K562 (cell line): ENCODE measurements around the gene GATA6. TPM values are rescaled to one million over a fixed set of nuclear protein-coding genes. Genes with fewer than 3 reads are reported as not detected.
A peak's percentile ranks its signal among the peaks of the same experiment; 100 is the strongest.

Source experiments
- CCNT2 ChIP-seq: IDR thresholded peaks from 2 replicates; pipeline ENCODE4 v1.6.1; 2011; ENCODE audit warnings: borderline replicate concordance, low read depth, mild to moderate bottlenecking, moderate library complexity, mixed read lengths, low read length; ENCODE audit not compliant: insufficient read length; ENCODE audit errors: extremely low read depth
- MEIS2 ChIP-seq: fragments of 450-650 bp; IDR thresholded peaks from 2 replicates; pipeline ENCODE4 v1.6.1; 2014; ENCODE audit warnings: mild to moderate bottlenecking; ENCODE audit not compliant: partially characterized antibody
- NFIC ChIP-seq: fragments of 450-650 bp; IDR thresholded peaks from 2 replicates; pipeline ENCODE4 v1.6.1; 2017; ENCODE audit warnings: mild to moderate bottlenecking, inconsistent platforms
- RAD21 ChIP-seq, 2 experiments: fragments of 250-450 bp in 1 of 2; fragments of 450-650 bp in 1 of 2; sonication (Bioruptor Pico) in 1 of 2; formaldehyde crosslinking in 1 of 2; IDR thresholded peaks in 1 of 2; conservative IDR thresholded peaks in 1 of 2; 2 replicates each; pipeline versions ENCODE4 v1.4.0 to v1.8.0; 2020 to 2022; ENCODE audit warnings: mild to moderate bottlenecking in 2 of 2, moderate library complexity in 1 of 2
- SMAD3 ChIP-seq: fragments of 450-650 bp; formaldehyde crosslinking; conservative IDR thresholded peaks from 2 replicates; pipeline ENCODE4 v1.4.0; 2020; ENCODE audit warnings: mild to moderate bottlenecking
- ZKSCAN8 ChIP-seq: fragments of 200-800 bp; sonication (Bioruptor generic); IDR thresholded peaks from 2 replicates; pipeline ENCODE4 v1.6.1; 2016; ENCODE audit warnings: missing genetic modification characterization, missing compliant biosample characterization
- ZNF311 ChIP-seq: fragments of 250-450 bp; sonication (Bioruptor Pico); IDR thresholded peaks from 2 replicates; pipeline ENCODE4 v1.4.0; 2020; ENCODE audit warnings: mild to moderate bottlenecking, moderate library complexity
- ZNF561 ChIP-seq: fragments of 450-650 bp; formaldehyde crosslinking; conservative IDR thresholded peaks from 2 replicates; pipeline ENCODE4 v1.4.0; 2020; ENCODE audit warnings: mild to moderate bottlenecking, moderate library complexity
- polyA plus RNA-seq, 8 experiments: library from polyadenylated mRNA; depleted of rRNA in 4 of 8; stranded (reverse) in 5 of 8; unstranded in 3 of 8; fragments of >200 nt; fragmentation: Nextera tagmentation in 2 of 8; fragmentation: Illumina TruSeq in 1 of 8; extraction: Ambion mirVana in 2 of 8; extraction: Trizol in 1 of 8; gene quantifications; 2 replicates each; pipeline versions ENCODE4 v1.2.1 to v1.2.3, GENCODE V29; 2011 to 2014; ENCODE audit warnings: inconsistent platforms in 1 of 8, missing spikeins in 1 of 8
- total RNA-seq, 7 experiments: library from RNA; depleted of rRNA in 6 of 7; stranded (reverse); fragments of >200 nt in 6 of 7; fragmentation: Illumina TruSeq in 2 of 7; extraction: Trizol in 2 of 7; gene quantifications; 2 replicates each; pipeline versions ENCODE4 v1.2.1 to v1.2.3, GENCODE V29; 2011 to 2021; ENCODE audit warnings: low replicate concordance in 1 of 7
- TF ChIP-seq, protein P1 (sequence below), 2 experiments: fragments of 450-650 bp; formaldehyde crosslinking in 1 of 2; IDR thresholded peaks; 2 replicates each; pipeline versions ENCODE4 v1.4.0 to v1.6.1; 2014 to 2020; ENCODE audit warnings: mild to moderate bottlenecking in 2 of 2, borderline replicate concordance in 1 of 2, low read depth in 1 of 2
- TF ChIP-seq, protein P2 (sequence below): sonication (generic); formaldehyde crosslinking; IDR thresholded peaks from 2 replicates; pipeline ENCODE4 v1.8.1; 2023; ENCODE audit warnings: mild to moderate bottlenecking, missing genetic modification reagents
- TF ChIP-seq, protein P3 (sequence below), 2 experiments: fragments of 450-650 bp in 1 of 2; sonication (generic) in 1 of 2; formaldehyde crosslinking; conservative IDR thresholded peaks; 2 replicates each; pipeline versions ENCODE4 v1.4.0 to v1.8.1; 2020 to 2022; ENCODE audit warnings: mild to moderate bottlenecking in 1 of 2, missing genetic modification reagents in 1 of 2

The GATA6 gene
- total and polyA plus RNA-seq, 9 of the 15 experiments (the other 6 are each of a cell fraction or from before 2014, with no cell fraction given), result 0.01 to 0.24 (median 0.16) TPM; not detected in 5

DNA sequence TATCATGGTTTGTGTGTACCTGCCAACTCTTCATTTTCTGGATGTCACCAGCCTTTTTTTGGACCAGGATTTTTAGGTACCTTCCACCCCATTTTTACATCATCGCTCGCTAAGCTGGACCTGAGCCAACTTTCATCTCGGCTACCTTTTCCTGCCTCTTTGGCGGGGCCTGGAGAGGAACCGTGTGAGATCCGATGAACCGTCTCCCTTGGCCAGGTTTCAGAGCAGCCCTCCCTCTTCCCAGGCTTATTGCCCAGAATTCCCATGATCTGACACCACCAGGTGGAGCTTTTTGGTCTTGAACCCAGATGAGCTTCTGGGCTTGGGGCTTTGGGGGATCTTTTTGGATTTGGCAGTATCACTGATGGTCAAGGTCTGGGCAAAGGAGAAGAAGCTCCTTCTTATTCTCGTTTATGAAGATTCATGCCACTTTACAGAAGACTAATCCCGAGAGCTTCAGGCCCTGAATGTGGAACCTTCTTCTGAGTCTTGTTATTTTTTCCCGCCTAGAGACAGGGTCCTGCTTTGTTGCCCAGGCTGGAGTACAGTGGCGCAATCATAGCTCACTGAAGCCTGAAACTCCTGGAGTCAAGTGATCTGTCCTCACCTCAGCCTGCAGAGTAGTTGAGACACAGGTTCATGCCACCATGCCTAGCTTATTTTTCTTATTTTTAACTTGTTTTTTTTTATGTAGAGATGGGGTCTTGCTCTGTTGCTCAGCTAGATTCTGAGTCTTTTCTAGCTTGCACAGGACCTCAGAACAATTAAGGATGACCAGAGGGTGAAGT, 50.4 kb downstream of the GATA6 start (continued):
- TF ChIP-seq, protein P1, sequence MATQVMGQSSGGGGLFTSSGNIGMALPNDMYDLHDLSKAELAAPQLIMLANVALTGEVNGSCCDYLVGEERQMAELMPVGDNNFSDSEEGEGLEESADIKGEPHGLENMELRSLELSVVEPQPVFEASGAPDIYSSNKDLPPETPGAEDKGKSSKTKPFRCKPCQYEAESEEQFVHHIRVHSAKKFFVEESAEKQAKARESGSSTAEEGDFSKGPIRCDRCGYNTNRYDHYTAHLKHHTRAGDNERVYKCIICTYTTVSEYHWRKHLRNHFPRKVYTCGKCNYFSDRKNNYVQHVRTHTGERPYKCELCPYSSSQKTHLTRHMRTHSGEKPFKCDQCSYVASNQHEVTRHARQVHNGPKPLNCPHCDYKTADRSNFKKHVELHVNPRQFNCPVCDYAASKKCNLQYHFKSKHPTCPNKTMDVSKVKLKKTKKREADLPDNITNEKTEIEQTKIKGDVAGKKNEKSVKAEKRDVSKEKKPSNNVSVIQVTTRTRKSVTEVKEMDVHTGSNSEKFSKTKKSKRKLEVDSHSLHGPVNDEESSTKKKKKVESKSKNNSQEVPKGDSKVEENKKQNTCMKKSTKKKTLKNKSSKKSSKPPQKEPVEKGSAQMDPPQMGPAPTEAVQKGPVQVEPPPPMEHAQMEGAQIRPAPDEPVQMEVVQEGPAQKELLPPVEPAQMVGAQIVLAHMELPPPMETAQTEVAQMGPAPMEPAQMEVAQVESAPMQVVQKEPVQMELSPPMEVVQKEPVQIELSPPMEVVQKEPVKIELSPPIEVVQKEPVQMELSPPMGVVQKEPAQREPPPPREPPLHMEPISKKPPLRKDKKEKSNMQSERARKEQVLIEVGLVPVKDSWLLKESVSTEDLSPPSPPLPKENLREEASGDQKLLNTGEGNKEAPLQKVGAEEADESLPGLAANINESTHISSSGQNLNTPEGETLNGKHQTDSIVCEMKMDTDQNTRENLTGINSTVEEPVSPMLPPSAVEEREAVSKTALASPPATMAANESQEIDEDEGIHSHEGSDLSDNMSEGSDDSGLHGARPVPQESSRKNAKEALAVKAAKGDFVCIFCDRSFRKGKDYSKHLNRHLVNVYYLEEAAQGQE (IDR thresholded peaks at IDR 0.05; ENCODE audit: borderline replicate concordance), result peak; percentile 14; the same call in 1 of the 2 replicates
- TF ChIP-seq, protein P1 (CRISPR knock-in tag; IDR thresholded peaks at IDR 0.05; ENCODE audit: low read depth), result no peak
- TF ChIP-seq ZNF561 (CRISPR knock-in tag) (no peak), NFIC (peak; percentile 86), SMAD3 (CRISPR knock-in tag) (no peak), ZNF311 (no peak), CCNT2 (no peak), ZKSCAN8 (CRISPR knock-in tag) (no peak), RAD21 (CRISPR knock-in tag; conservative IDR thresholded peaks at IDR 0.05 in 1 of 2, IDR thresholded peaks at IDR 0.05 in 1 of 2) (peak in 1 of 2 experiments; percentile 47; a peak in 2 of 4 replicates), MEIS2 (no peak)
- TF ChIP-seq, protein P2, sequence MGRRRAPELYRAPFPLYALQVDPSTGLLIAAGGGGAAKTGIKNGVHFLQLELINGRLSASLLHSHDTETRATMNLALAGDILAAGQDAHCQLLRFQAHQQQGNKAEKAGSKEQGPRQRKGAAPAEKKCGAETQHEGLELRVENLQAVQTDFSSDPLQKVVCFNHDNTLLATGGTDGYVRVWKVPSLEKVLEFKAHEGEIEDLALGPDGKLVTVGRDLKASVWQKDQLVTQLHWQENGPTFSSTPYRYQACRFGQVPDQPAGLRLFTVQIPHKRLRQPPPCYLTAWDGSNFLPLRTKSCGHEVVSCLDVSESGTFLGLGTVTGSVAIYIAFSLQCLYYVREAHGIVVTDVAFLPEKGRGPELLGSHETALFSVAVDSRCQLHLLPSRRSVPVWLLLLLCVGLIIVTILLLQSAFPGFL (CRISPR knock-in tag), result no peak
- TF ChIP-seq, protein P3, sequence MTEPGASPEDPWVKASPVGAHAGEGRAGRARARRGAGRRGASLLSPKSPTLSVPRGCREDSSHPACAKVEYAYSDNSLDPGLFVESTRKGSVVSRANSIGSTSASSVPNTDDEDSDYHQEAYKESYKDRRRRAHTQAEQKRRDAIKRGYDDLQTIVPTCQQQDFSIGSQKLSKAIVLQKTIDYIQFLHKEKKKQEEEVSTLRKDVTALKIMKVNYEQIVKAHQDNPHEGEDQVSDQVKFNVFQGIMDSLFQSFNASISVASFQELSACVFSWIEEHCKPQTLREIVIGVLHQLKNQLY (CRISPR knock-in tag; conservative IDR thresholded peaks at IDR 0.05), result no peak
